Measurements from ENCODE around the gene PVALEF. TPM values are rescaled to one million over a fixed set of nuclear protein-coding genes. Genes with fewer than 3 reads are reported as not detected.

The PVALEF gene
- total and polyA plus RNA-seq, 2 of the 8 experiments (the other 6 are each of a cell fraction or from before 2014, with no cell fraction given): 0.03 TPM; not detected in 1

DNA sequence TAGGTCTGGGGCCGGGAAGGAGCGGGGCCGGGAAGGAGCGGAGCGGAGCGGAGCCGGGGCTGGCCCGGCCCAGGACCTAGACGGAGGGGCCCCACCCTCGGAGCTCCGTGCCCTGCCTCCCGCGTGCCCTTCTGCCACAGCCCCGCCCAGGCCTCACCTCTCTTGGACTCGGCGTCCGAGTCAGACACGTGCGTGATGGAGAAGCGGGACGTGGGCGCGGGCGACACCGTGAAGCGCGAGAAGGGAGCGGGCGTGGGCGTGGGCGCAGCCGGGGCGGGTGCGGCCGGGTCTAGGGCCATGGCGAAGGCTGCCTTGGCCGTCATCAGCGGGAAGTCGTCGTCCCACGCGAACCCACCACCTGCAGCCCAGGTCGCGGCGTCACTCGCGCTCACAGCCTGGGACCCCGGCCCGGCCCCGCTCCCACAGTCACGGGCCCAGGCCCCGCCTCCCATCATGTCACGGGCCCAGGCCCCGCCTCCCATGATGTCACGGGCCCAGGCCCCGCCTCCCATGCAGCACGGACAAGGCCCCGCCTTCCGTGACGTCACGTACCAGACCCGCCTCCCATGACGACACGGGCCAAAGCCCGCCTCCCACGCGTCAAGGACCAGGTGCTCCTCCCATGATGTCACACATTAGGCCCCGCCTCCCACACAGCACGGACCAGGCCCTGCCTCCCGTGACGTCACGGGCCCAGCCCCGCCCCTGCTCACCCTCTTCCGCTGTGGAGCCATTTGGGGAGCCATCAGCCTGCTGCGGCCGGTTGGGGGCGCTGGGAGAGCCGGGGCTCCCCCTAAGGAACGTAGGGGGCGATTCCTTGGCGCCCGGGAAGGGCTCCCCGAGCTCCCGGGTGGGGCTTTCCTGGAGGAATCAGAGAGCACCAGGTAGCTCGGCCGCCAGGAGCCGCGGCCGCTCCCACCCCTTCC lies 45.8 kb upstream of the PVALEF start (continued):
- TF ChIP-seq TBP (IDR thresholded peaks at IDR 0.05; ENCODE audit: low read depth, low read length): no peak
- no peak for TF ChIP-seq TAF7 (optimal IDR thresholded peaks at IDR 0.05; ENCODE audit: borderline replicate concordance, low read depth, low read length)
- TF ChIP-seq, protein P1, sequence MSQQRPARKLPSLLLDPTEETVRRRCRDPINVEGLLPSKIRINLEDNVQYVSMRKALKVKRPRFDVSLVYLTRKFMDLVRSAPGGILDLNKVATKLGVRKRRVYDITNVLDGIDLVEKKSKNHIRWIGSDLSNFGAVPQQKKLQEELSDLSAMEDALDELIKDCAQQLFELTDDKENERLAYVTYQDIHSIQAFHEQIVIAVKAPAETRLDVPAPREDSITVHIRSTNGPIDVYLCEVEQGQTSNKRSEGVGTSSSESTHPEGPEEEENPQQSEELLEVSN (IDR thresholded peaks at IDR 0.05): no peak
- TF ChIP-seq CTBP2 (IDR thresholded peaks at IDR 0.05; ENCODE audit: borderline replicate concordance, insufficient read depth, insufficient read length, low read length): no peak
- 0 out of 2 replicates have a peak, but pooled peaks have one; percentile 36 for TF ChIP-seq BACH1 (IDR thresholded peaks at IDR 0.05; ENCODE audit: low read length)
- TF ChIP-seq CREB1 (IDR thresholded peaks at IDR 0.05): peak; percentile 99
- TF ChIP-seq POLR2AphosphoS5 (IDR thresholded peaks at IDR 0.05; ENCODE audit: low read depth, low read length): no peak
- no peak for TF ChIP-seq SRF (IDR thresholded peaks at IDR 0.05; ENCODE audit: low read depth, low read length)
- no peak for TF ChIP-seq SIRT6 (IDR thresholded peaks at IDR 0.05; ENCODE audit: low read length)
